ENCODE results near the gene CD180.

CD180 gene

GRCh38 chr5:67141644-67142043 lies 55.0 kb downstream of the CD180 start:
- no peak for DNase-seq (ENCODE audit: extremely low read depth, low read depth)

GRCh38 chr5:67140413-67140812 lies 56.2 kb downstream of the CD180 start:
- no peak for TF ChIP-seq CTCF (IDR thresholded peaks at IDR 0.05; ENCODE audit: low read depth, low read length)
- DNase-seq (ENCODE audit: extremely low read depth, low read depth) = no peak

More at GRCh38 chr5:67141644-67142043, 55.0 kb downstream of the CD180 start:
- TF ChIP-seq CTCF (IDR thresholded peaks at IDR 0.05; ENCODE audit: low read depth, low read length) = no peak

GRCh38 chr5:67139030-67139429 lies 57.6 kb downstream of the CD180 start:
- TF ChIP-seq CTCF (IDR thresholded peaks at IDR 0.05; ENCODE audit: low read depth, low read length) = no peak
- no peak for DNase-seq (ENCODE audit: extremely low read depth, low read depth)

- no peak for TF ChIP-seq CTCF (IDR thresholded peaks at IDR 0.05; ENCODE audit: low read depth, low read length)
- no peak for DNase-seq (ENCODE audit: extremely low read depth, low read depth)
Observed at GRCh38 chr5:67135381-67135984, 61.1 kb downstream of the CD180 start.

- DNase-seq (ENCODE audit: extremely low read depth, low read depth) = no peak
- no peak for TF ChIP-seq CTCF (IDR thresholded peaks at IDR 0.05; ENCODE audit: low read depth, low read length)
Observed at GRCh38 chr5:67133776-67134175, 62.8 kb downstream of the CD180 start.

GRCh38 chr5:67133217-67133616 lies 63.4 kb downstream of the CD180 start:
- DNase-seq (ENCODE audit: extremely low read depth, low read depth) = no peak
- TF ChIP-seq CTCF (IDR thresholded peaks at IDR 0.05; ENCODE audit: low read depth, low read length) = no peak

- no peak for DNase-seq (ENCODE audit: extremely low read depth, low read depth)
- TF ChIP-seq CTCF (IDR thresholded peaks at IDR 0.05; ENCODE audit: low read depth, low read length) = no peak
Observed at GRCh38 chr5:67129768-67130167, 66.8 kb downstream of the CD180 start.

All from AG09319 (cell line).